Measurements from ENCODE around the gene PARK7.
A peak's percentile ranks its signal among the peaks of the same experiment; 100 is the strongest.

The PARK7 gene

DNA sequence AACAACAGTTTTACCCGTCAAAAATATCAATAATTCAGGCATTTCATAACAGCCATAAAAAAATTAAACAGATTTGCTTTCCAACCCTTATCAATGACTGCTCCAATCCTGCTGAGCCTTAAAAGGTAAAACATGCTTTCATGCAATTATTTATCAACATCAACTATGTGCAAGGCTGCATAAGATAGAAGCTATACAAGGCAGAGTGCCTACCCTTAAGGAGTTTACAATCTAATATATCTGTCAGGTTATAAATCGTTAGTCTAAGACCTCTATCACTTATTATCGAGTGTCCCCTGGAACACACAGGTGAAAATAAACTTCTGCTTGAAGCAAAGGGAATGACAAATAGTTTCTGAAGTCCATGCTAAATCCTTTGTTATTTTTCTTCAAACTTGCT, 62.8 kb downstream of the PARK7 start:
- DNase-seq (ENCODE audit: low spot score) = no peak

DNA sequence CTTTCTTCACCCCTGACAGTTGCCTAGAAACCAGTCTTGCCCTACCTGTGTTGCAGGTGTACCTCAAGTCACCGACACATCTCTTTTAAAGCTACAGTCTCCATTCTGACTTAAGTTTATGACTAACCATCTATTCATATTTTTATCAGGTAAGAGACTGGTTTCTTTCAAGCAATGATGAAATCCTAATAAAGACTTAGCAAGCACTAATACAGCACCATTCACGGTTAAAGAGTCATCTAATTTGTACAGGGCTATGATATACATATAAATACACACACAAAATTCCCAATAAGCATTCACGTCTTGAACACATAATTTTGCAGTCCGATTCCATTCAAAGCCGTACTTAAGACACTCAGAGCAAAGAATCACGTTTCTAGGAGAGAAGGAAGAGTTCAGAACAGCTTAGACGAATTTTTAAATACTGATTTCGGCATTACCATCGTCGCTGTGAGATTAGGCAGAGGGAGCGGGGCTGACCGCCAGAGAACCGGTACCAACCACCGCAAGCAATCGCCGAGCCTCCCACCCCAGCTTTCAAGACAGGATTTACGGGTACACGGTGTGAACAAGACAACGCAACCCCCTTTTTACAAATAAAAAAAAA, 63.7 kb downstream of the PARK7 start:
- DNase-seq (ENCODE audit: low spot score) = no peak

DNA sequence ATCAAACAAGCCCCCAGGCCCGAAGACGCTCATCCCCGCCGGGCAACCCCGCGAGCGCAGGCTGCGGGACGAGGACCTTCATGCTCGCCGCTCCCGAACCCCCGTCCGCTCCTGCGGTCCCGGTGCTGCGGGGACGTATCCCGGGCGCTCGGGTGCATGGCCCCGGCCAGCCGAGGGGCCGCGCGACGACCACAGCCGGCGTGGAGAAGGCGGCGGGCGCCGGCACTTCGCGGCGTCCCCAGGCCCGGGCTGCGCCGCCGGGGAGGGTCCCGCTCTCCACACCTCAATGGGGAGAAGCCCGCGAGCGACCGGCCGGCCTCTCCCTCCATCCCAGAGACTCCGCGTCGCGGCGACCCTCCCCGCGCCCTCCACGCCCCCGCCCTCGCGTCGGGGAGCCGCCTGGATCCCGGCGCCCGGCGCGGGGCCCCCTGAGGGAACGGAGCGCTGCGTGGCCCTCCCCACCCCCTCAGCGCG, 64.2 kb downstream of the PARK7 start:
- DNase-seq (ENCODE audit: low spot score) = no peak

DNA sequence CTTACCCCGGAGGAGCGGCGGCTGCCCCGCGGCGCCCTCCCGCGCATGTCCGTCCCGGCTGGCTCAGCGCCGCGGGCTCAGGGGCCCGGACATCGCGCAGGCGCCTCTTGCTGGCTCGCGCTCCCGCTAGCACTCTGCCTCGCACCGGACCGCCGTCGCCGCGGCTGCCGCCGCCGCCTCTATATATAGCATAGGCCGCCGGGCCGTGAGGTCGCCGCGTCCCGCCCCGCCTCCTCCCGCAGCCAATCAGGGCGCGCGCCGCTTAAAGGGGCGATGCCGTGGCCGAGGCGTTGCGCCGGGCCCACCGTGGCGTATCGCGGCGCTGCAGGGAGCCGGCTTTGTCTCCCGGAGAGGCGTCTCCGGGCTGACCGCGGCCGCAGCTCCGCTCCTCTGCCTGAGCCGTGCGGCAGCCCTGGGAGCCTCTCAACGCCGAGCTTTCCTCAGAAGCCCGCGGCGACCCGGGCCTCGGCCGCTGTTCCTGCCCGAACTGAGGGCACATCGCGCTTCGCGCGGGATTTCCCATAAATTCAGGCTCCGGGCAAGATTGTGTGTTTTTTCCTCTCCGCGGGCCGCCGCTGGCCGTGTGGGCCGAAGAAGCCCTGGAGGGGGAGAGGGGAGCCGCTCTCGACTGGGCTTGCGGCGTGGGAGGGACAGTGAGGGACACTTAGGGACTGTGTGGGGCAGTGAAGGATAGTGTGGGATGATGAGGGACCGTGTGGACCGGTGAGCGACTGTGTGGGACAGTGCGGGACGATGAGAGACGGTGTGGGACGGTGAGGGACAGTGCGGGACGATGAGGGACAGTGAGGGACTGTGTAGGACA, 64.9 kb downstream of the PARK7 start, which contains the start of gene ERRFI1:
Gene ERRFI1, minus strand, starts transcription at position 157 of the 823 bp plus-strand sequence. CDS start 10,690 bp downstream, outside the sequence.
- peak; percentile 92 for DNase-seq (ENCODE audit: low spot score)

DNA sequence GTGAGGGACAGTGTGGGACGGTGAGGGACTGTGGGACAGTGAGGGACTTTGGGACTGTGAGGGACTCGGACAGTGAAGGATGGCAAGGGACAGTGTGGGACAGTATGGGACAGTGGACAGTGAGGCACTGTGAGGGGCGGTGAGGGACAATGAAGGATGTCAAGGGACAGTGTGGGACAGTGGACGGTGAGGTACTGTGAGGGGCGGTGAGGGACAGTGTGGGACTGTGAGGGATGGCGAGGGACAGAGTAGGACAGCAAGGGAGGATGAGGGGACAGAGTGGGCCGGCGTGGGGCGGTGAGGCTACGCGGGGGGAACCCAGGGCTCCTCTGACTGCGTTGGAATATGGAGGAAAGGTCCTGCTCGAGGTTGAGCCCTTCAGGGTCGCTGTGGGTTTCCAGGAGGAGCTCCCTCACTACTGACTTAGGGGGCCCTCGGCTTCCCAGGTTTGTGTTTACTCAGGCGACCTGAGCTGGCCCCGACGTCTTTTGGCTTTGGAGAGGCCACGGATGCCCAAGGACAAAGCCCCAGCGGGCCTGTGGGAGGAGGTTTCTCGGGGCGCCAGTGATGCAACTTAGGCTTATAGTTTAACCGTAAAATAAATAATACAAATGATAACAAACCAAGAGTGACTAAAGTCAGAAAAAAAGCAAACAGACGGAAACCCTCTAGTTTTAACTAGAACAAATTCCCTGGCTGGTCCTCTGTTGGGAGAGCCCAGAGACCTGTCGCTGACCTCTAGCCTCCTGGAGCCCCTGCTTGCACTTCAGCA, 65.7 kb downstream of the PARK7 start:
- DNase-seq (ENCODE audit: low spot score) = no peak

DNA sequence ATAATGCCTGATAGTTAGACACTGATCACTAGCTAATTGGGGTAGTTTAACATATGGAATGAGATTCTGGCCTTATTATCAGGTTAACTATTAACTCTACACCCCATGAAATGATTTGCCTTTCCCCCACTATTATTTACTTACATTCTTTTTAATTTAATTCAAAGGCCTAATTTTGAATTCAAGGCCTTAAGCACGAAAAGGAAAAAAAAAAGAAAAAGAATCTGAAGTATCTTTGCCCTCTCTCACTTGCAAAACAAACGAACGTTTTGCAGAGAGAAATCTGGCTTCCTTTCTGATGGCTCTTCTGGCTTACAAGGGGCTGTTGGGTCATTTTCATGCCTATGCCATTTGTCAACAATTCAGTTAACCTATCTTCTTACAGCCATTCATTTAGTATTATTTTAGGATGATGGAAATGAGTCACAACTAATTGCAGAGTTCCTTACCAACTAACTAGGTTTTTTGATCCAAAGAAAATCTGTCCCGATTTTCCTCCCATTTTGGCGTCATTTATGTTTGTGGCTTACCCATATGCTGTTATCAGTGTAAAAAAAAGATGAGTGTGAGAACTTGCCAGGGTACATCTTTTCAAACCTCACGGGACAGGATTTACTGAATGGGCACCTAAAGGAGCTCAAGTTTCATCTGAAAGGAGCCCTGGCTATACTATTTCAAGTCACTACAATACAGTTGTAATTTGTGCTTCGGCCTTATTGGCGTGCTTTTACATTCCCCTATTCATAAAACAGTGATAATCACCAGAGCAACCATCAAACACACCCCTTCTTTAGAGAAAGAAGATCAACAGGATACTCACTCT, 66.4 kb downstream of the PARK7 start:
- no peak for DNase-seq (ENCODE audit: low spot score)

DNA sequence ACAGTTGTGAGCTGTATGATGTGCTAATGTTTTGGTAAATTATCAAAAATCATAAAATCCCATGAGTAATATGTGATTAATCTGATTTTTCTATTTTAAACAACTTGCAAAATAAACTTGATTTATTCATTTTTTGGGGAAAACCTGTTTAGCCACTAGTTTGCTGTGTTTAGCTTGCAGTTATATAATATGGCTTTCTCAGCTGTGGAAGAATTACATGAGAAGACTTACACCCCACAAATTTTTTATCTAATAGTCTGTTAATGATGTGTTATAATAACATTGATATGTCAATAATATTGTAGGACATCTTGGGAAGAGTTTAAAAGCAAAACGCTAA, 67.0 kb downstream of the PARK7 start:
- no peak for DNase-seq (ENCODE audit: low spot score)

DNA sequence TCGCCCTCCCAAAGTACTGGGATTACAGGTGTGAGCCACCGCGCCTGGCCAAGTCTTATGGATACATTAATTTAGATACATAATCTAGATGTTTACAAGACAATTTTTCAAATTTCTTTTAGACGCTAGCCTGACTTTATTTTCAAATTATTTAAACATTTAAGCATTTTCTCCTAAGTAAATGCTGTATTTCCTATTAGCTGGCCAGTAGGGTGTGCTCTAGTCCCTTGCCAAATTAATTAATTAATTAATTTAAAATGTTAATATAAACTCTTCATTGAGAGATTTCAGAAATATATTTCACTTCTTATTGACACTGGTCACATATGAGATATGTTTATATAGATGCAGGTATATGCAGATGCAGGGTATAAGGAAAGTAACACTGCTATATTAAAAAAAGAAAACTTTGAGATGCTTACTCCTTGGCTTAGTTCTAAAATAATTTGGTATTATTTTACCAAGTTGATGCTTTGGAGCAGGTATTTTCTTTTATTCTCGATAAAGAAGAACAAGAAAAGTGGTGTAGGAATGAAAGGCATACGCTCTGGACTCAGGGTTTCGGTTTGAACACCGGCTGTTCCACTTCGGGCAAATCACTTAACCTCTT, 69.8 kb downstream of the PARK7 start:
- peak; percentile 45 for DNase-seq (ENCODE audit: low spot score)

DNA sequence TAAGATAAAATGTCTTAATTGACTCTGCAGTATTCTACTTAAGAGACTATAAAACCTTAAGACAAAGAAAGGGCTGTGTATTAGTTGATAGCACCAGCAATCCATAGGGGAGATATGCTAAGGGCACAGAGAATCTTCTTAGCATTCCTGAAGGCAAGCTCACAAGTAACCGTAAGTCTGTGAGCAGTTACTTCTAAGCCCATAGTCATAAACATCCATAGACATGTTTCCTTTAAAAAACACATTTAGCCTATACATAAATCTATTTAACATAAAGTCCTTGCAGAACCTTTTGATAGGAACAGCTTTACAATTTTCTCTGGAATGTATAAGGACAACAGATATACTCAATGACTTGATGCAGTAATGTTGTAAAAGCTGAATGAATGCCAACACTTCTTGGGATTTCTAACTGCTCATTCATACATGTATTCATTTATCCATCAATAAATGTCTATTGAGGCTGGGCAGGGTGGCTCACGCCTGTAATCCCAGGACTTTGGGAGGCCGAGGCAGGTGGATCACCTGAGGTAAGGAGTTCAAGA, 70.9 kb downstream of the PARK7 start:
- DNase-seq (ENCODE audit: low spot score) = no peak

DNA sequence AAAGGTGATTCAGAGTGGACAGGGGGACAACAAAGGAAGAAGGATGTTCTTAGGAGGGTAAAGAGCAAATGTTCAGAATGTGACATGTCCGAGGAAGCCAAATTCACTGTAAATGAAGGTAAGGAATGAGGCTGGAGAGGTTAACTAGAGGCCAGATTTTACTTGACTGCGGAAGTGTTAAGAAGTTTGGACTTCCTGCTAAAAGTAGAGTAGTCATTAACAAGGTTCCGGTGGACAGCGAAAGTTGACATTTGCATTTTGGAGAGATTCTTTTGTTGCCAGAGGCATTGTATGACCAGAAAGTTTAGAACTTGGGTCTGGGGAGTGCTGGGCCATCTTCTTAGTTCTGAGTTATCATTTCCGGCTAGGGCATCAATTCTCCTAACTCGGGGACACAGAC, 71.8 kb downstream of the PARK7 start:
- DNase-seq (ENCODE audit: low spot score) = no peak

Data from CD4-positive, alpha-beta T cell treated with Interleukin-15 for 4 hours (primary cell).